ENCODE data around the gene LDHB.
"Not testable (repeated sequence)": the region's sequence is repeated elsewhere in the genome, so short reads cannot be mapped to it uniquely, and the experiment has no call there.

Gene LDHB

GRCh38 chr12:21672146-21672545 lies 14.5 kb upstream of the LDHB start:
- TF ChIP-seq CTCF (IDR thresholded peaks at IDR 0.05; ENCODE audit: low read depth, low read length) (no peak), EZH2phosphoT487 (IDR thresholded peaks at IDR 0.05; ENCODE audit: low read depth) (no peak)
- Histone ChIP-seq H4K20me1 (ENCODE audit: insufficient read depth, low read length) (no peaks in the 10 kb centered on the region), H3K9ac (ENCODE audit: low read length) (no peak overlapping the region), H3K36me3 (replicated peaks; ENCODE audit: low read depth, low read length) (no peaks in the 10 kb centered on the region), H3K9me3 (ENCODE audit: insufficient read depth, low read length) (no peaks in the 10 kb centered on the region), H2AFZ (ENCODE audit: low read depth, low read length) (no peak overlapping the region), H3K4me2 (ENCODE audit: low read length) (no peak overlapping the region), H3K4me1 (ENCODE audit: low read length) (no peaks in the 10 kb centered on the region), H3K4me3 (ENCODE audit: low read length) (no peak overlapping the region), H3K79me2 (ENCODE audit: low read length) (no peaks in the 10 kb centered on the region), H3K27ac (ENCODE audit: low read length) (no peak overlapping the region), H3K27me3 (ENCODE audit: low read depth, low read length) (peaks cover 20% of the 10 kb centered on the region)

GRCh38 chr12:21666722-21667121 lies 9.1 kb upstream of the LDHB start:
- H3K27me3 ChIP-seq (ENCODE audit: low read depth, low read length): peaks cover 17% of the 10 kb centered on the region
- no peak overlapping the region for H3K9ac ChIP-seq (ENCODE audit: low read length)
- H3K9me3 ChIP-seq (ENCODE audit: insufficient read depth, low read length): no peaks in the 10 kb centered on the region
- no peak overlapping the region for H3K27ac ChIP-seq (ENCODE audit: low read length)
- no peaks in the 10 kb centered on the region for H4K20me1 ChIP-seq (ENCODE audit: insufficient read depth, low read length)
- H3K36me3 ChIP-seq (replicated peaks; ENCODE audit: low read depth, low read length): no peaks in the 10 kb centered on the region
- no peaks in the 10 kb centered on the region for H3K79me2 ChIP-seq (ENCODE audit: low read length)
- H3K4me1 ChIP-seq (ENCODE audit: low read length): peaks cover 3% of the 10 kb centered on the region; the same call in 1 of the 2 replicates
- H3K4me2 ChIP-seq (ENCODE audit: low read length): no peak overlapping the region
- H2AFZ ChIP-seq (ENCODE audit: low read depth, low read length): no peak overlapping the region
- H3K4me3 ChIP-seq (ENCODE audit: low read length): no peak overlapping the region
- TF ChIP-seq EZH2phosphoT487 (IDR thresholded peaks at IDR 0.05; ENCODE audit: low read depth) (no peak), CTCF (IDR thresholded peaks at IDR 0.05; ENCODE audit: low read depth, low read length) (no peak)

- Histone ChIP-seq H3K36me3 (replicated peaks; ENCODE audit: low read depth, low read length) (no peaks in the 10 kb centered on the region), H2AFZ (ENCODE audit: low read depth, low read length) (no peak overlapping the region), H4K20me1 (ENCODE audit: insufficient read depth, low read length) (no peaks in the 10 kb centered on the region), H3K4me3 (ENCODE audit: low read length) (no peak overlapping the region), H3K27me3 (ENCODE audit: low read depth, low read length) (peaks cover 14% of the 10 kb centered on the region), H3K9me3 (ENCODE audit: insufficient read depth, low read length) (no peaks in the 10 kb centered on the region), H3K4me2 (ENCODE audit: low read length) (no peak overlapping the region), H3K9ac (ENCODE audit: low read length) (no peak overlapping the region), H3K79me2 (ENCODE audit: low read length) (no peaks in the 10 kb centered on the region), H3K27ac (ENCODE audit: low read length) (no peak overlapping the region), H3K4me1 (ENCODE audit: low read length) (peaks cover 3% of the 10 kb centered on the region; the same call in 1 of the 2 replicates)
- TF ChIP-seq CTCF (IDR thresholded peaks at IDR 0.05; ENCODE audit: low read depth, low read length) (no peak), EZH2phosphoT487 (IDR thresholded peaks at IDR 0.05; ENCODE audit: low read depth) (no peak)
Measured at GRCh38 chr12:21665816-21666215, 8.2 kb upstream of the LDHB start.

- no peaks in the 10 kb centered on the region for H4K20me1 ChIP-seq (ENCODE audit: insufficient read depth, low read length)
Measured at GRCh38 chr12:21662122-21662792, 4.6 kb upstream of the LDHB start.

GRCh38 chr12:21661396-21662093 lies 3.9 kb upstream of the LDHB start:
- Histone ChIP-seq H3K27me3 (ENCODE audit: low read depth, low read length) (peaks cover 20% of the 10 kb centered on the region; the same call in 1 of the 2 replicates), H3K79me2 (ENCODE audit: low read length) (peaks cover 12% of the 10 kb centered on the region)
- not testable (repeated sequence) for H3K9me3 ChIP-seq (ENCODE audit: insufficient read depth, low read length); H3K36me3 ChIP-seq (replicated peaks; ENCODE audit: low read depth, low read length); H3K4me3 ChIP-seq (ENCODE audit: low read length); H3K4me2 ChIP-seq (ENCODE audit: low read length); H3K27ac ChIP-seq (ENCODE audit: low read length); H2AFZ ChIP-seq (ENCODE audit: low read depth, low read length); H3K4me1 ChIP-seq (ENCODE audit: low read length); H3K9ac ChIP-seq (ENCODE audit: low read length); H4K20me1 ChIP-seq (ENCODE audit: insufficient read depth, low read length)

More at GRCh38 chr12:21662122-21662792, 4.6 kb upstream of the LDHB start:
- H3K79me2 ChIP-seq (ENCODE audit: low read length): peaks cover 5% of the 10 kb centered on the region
- H3K4me3 ChIP-seq (ENCODE audit: low read length): no peak overlapping the region
- H3K4me1 ChIP-seq (ENCODE audit: low read length): peaks cover 8% of the 10 kb centered on the region
- peaks cover 20% of the 10 kb centered on the region; the same call in 1 of the 2 replicates for H3K27me3 ChIP-seq (ENCODE audit: low read depth, low read length)
- no peak overlapping the region for H3K9ac ChIP-seq (ENCODE audit: low read length)
- no peak overlapping the region for H3K27ac ChIP-seq (ENCODE audit: low read length)
- H3K4me2 ChIP-seq (ENCODE audit: low read length): no peak overlapping the region
- H3K36me3 ChIP-seq (replicated peaks; ENCODE audit: low read depth, low read length): no peaks in the 10 kb centered on the region
- H2AFZ ChIP-seq (ENCODE audit: low read depth, low read length): no peak overlapping the region
- TF ChIP-seq CTCF (IDR thresholded peaks at IDR 0.05; ENCODE audit: low read depth, low read length) (no peak), EZH2phosphoT487 (IDR thresholded peaks at IDR 0.05; ENCODE audit: low read depth) (no peak)
- H3K9me3 ChIP-seq (ENCODE audit: insufficient read depth, low read length): 0 out of 2 replicates have a peak, but pooled peaks cover 3% of the 10 kb centered on the region
